ENCODE data around the gene TRAF2.

- TF ChIP-seq POLR2A (IDR thresholded peaks at IDR 0.05), result no peak
- TF ChIP-seq CTCF (IDR thresholded peaks at IDR 0.05), result no peak
- no peak for TF ChIP-seq EP300 (IDR thresholded peaks at IDR 0.05)
Measured at GRCh38 chr9:136947028-136947891, 60.9 kb downstream of the TRAF2 start.

Measured in tibial nerve (tissue), 4 donors.